BE2C (cell line): ENCODE measurements around the gene MRTFA.

ENCODE experiments used
- DNase-seq: peaks from one replicate; pipeline ENCODE4 v3.0.0-alpha.2; 2020
- H3K27me3 ChIP-seq: fragments of 250-450 bp; sonication (Bioruptor Pico); 2 replicates; pipeline ENCODE4 v1.5.1; 2020; ENCODE audit warnings: mild to moderate bottlenecking
- H3K36me3 ChIP-seq: fragments of 250-450 bp; sonication (Bioruptor Pico); 2 replicates; pipeline ENCODE4 v1.5.1; 2020; ENCODE audit warnings: mild to moderate bottlenecking
- H3K4me1 ChIP-seq: fragments of 250-450 bp; sonication (Bioruptor Pico); 2 replicates; pipeline ENCODE4 v1.5.1; 2020
- H3K4me3 ChIP-seq: 2 replicates; pipeline ENCODE4 v1.5.1; 2011; ENCODE audit warnings: low read depth, low read length
- H3K9me3 ChIP-seq: fragments of 250-450 bp; sonication (Bioruptor Pico); 2 replicates; pipeline ENCODE4 v1.5.1; 2020
- CTCF ChIP-seq: IDR thresholded peaks from 2 replicates; pipeline ENCODE4 v1.5.1; 2012; ENCODE audit warnings: mild to moderate bottlenecking, low read depth, low read length

The MRTFA gene

DNA sequence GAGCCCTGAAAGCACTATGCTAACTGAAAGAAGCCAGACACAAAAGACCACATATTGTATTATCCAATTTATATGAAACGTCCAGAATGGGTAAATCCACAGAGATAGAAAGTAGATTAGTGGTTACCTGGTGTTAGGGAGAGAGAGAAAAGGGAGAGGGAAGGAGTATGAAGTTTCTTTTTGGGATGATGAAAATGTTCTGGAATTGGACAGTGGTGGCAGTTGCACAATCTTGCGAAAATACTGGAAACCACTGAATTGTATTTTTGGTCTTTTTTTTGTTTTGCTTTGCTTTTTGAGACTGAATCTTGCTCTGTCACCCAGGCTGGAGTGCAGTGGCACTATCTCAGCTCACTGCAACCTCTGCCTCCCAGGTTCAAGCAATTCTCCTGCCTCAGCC lies 63.5 kb downstream of the MRTFA start:
- Histone ChIP-seq H3K9me3 (no peaks in the 10 kb centered on the region; the same call in 1 of the 2 replicates), H3K4me1 (no peaks in the 10 kb centered on the region), H3K27me3 (no peaks in the 10 kb centered on the region), H3K36me3 (no peaks in the 10 kb centered on the region), H3K4me3 (no peak overlapping the region)
- TF ChIP-seq CTCF, result no peak
- no peak for DNase-seq

- Histone ChIP-seq H3K27me3 (no peaks in the 10 kb centered on the region), H3K36me3 (no peaks in the 10 kb centered on the region), H3K4me3 (no peak overlapping the region), H3K4me1 (no peaks in the 10 kb centered on the region), H3K9me3 (no peaks in the 10 kb centered on the region; the same call in 1 of the 2 replicates)
- TF ChIP-seq CTCF, result no peak
- DNase-seq, result no peak
Observed at GRCh38 chr22:40571887-40572286, 64.6 kb downstream of the MRTFA start.

DNA sequence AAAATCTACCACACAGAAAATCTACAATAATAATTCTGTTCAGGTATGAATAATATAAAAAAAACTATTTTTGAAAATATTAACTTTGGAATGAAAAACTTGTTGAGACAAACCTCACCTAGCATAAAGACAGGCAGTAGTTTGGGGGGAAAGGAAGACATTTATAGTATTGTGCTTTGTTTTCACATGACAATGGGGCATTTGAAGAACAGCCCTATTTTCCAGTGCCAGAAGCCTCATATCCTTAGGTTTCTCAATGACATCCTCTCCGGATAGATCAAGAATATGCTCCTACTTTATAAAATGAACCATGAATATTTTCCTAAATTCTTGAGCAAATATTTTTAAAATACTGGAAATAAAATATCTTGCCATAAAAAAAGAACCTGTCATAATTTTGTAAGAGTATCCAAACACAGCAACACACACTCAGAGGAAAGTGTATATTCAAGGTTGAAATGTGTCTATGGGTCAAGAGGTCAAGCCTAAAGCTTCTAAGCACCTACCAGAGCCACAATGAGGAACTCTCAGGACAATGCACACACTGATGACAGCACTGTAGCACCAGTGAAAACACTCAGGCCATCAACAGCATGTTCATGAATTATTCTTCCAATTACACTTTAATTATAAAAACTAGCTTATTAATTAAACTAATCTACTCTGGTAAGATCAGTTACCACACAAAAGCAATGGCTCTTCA lies 68.7 kb downstream of the MRTFA start:
- H3K27me3 ChIP-seq, result no peaks in the 10 kb centered on the region
- no peaks in the 10 kb centered on the region for H3K4me1 ChIP-seq
- H3K9me3 ChIP-seq, result no peaks in the 10 kb centered on the region; the same call in 1 of the 2 replicates
- TF ChIP-seq CTCF, result no peak
- no peak overlapping the region for H3K4me3 ChIP-seq
- no peak for DNase-seq
- no peaks in the 10 kb centered on the region for H3K36me3 ChIP-seq

DNA sequence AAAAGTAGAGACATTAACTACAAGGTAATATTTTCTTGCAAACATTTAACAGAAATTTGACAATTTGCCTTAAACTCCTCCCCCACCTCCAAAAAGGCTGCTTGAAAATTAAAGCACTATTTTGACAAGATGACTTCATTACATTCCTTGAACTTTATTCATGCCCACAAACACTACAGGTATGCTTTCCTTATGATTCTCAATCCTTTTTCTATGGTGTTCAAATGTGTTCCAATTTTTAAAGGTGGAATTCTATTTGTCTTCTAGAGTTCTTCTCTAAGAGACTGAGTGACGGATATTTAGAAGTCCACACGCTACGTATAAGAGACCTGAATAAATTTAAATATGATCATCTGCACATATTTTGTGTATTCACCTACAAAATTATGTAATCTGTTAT lies 69.4 kb downstream of the MRTFA start:
- Histone ChIP-seq H3K36me3 (no peaks in the 10 kb centered on the region), H3K4me1 (no peaks in the 10 kb centered on the region), H3K4me3 (no peak overlapping the region), H3K9me3 (no peaks in the 10 kb centered on the region; the same call in 1 of the 2 replicates), H3K27me3 (no peaks in the 10 kb centered on the region)
- no peak for DNase-seq
- TF ChIP-seq CTCF, result no peak

- no peak for DNase-seq
- Histone ChIP-seq H3K4me3 (no peak overlapping the region), H3K27me3 (no peaks in the 10 kb centered on the region), H3K36me3 (no peaks in the 10 kb centered on the region), H3K4me1 (peaks cover 3% of the 10 kb centered on the region; the same call in 1 of the 2 replicates), H3K9me3 (no peaks in the 10 kb centered on the region)
- TF ChIP-seq CTCF, result no peak
Observed at GRCh38 chr22:40560994-40561515, 75.5 kb downstream of the MRTFA start.

DNA sequence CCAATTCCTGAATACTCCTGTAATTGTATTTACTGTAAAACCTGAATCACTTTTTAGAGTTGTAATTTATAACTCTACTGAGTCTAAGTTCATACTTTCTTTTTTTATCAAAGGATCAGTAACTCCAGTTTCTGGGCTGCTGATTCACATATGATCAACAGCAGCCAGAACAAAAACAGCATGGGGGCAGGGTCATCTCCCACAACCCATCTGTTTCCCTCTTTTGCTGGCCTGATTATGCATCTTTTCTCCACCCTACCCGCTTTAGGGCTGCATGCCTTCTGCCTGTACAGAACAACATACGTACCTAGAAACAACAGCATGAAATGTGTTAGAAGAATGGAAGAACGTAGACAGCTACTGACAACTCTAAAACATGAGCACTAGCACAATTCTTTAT lies 76.0 kb downstream of the MRTFA start:
- no peak for DNase-seq
- Histone ChIP-seq H3K9me3 (no peaks in the 10 kb centered on the region), H3K4me3 (no peak overlapping the region), H3K27me3 (no peaks in the 10 kb centered on the region), H3K4me1 (peaks cover 3% of the 10 kb centered on the region; the same call in 1 of the 2 replicates), H3K36me3 (no peaks in the 10 kb centered on the region)
- TF ChIP-seq CTCF, result no peak
